HEK293 (cell line): ENCODE data around the gene TRNAU1AP.

Source experiments
- REPIN1 ChIP-seq: fragments of 450-650 bp; formaldehyde crosslinking; IDR thresholded peaks from 2 replicates; pipeline ENCODE4 v1.5.1; 2017; ENCODE audit warnings: missing biosample characterization, missing genetic modification characterization, low read depth
- ZNF121 ChIP-seq: fragments of 450-650 bp; formaldehyde crosslinking; IDR thresholded peaks from 2 replicates; pipeline ENCODE4 v1.5.1; 2016; ENCODE audit warnings: missing biosample characterization, missing genetic modification characterization
- ZNF341 ChIP-seq: fragments of 450-650 bp; formaldehyde crosslinking; IDR thresholded peaks from 2 replicates; pipeline ENCODE4; 2016; ENCODE audit warnings: low read depth, missing biosample characterization, missing genetic modification characterization
- ZNF416 ChIP-seq: fragments of 450-650 bp; formaldehyde crosslinking; IDR thresholded peaks from 2 replicates; pipeline ENCODE4 v1.5.1; 2016; ENCODE audit warnings: missing biosample characterization, missing genetic modification characterization
- ZNF776 ChIP-seq: fragments of 450-650 bp; formaldehyde crosslinking; IDR thresholded peaks from 2 replicates; pipeline ENCODE4 v1.5.0; 2017; ENCODE audit warnings: missing biosample characterization, missing genetic modification characterization, borderline replicate concordance
- ZSCAN23 ChIP-seq: fragments of 450-650 bp; formaldehyde crosslinking; IDR thresholded peaks from 2 replicates; pipeline ENCODE4 v1.5.1; 2016; ENCODE audit warnings: missing biosample characterization, missing genetic modification characterization
- TF ChIP-seq, protein P1 (sequence below): fragments of 450-650 bp; formaldehyde crosslinking; IDR thresholded peaks from 2 replicates; pipeline ENCODE4 v1.5.1; 2016; ENCODE audit warnings: missing biosample characterization, missing genetic modification characterization
- TF ChIP-seq, protein P2 (sequence below): fragments of 450-650 bp; formaldehyde crosslinking; IDR thresholded peaks from 2 replicates; pipeline ENCODE4 v1.5.1; 2016; ENCODE audit warnings: missing biosample characterization, missing genetic modification characterization

DNA sequence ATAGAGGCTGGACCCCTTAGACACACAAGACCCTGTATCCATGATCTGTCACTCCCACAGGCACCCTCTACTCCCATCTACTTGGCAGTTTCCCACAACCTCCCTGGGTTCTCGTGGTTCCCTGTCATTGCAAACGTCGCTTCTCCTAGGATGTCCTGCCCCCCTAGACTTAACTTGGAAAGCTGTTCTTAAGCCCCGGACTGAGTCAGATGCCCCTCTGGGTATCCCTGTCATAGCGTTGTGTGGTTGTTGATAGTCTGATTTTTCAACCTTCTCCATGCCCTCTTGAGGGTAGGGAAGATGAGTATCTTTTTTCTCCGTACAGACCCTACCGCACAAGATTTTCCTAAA is 35.3 kb upstream of the TRNAU1AP start:
- TF ChIP-seq ZSCAN23 (tag by site-specific recombination) (no peak), ZNF416 (tag by site-specific recombination) (no peak), ZNF341 (tag by site-specific recombination) (peak; percentile 74), ZNF121 (tag by site-specific recombination) (no peak), ZNF776 (tag by site-specific recombination) (no peak), REPIN1 (tag by site-specific recombination) (no peak)
- TF ChIP-seq, protein P1, sequence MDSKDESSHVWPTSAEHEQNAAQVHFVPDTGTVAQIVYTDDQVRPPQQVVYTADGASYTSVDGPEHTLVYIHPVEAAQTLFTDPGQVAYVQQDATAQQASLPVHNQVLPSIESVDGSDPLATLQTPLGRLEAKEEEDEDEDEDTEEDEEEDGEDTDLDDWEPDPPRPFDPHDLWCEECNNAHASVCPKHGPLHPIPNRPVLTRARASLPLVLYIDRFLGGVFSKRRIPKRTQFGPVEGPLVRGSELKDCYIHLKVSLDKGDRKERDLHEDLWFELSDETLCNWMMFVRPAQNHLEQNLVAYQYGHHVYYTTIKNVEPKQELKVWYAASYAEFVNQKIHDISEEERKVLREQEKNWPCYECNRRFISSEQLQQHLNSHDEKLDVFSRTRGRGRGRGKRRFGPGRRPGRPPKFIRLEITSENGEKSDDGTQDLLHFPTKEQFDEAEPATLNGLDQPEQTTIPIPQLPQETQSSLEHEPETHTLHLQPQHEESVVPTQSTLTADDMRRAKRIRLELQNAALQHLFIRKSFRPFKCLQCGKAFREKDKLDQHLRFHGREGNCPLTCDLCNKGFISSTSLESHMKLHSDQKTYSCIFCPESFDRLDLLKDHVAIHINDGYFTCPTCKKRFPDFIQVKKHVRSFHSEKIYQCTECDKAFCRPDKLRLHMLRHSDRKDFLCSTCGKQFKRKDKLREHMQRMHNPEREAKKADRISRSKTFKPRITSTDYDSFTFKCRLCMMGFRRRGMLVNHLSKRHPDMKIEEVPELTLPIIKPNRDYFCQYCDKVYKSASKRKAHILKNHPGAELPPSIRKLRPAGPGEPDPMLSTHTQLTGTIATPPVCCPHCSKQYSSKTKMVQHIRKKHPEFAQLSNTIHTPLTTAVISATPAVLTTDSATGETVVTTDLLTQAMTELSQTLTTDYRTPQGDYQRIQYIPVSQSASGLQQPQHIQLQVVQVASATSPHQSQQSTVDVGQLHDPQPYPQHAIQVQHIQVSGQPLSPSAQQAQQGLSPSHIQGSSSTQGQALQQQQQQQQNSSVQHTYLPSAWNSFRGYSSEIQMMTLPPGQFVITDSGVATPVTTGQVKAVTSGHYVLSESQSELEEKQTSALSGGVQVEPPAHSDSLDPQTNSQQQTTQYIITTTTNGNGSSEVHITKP: no peak
- TF ChIP-seq, protein P2, sequence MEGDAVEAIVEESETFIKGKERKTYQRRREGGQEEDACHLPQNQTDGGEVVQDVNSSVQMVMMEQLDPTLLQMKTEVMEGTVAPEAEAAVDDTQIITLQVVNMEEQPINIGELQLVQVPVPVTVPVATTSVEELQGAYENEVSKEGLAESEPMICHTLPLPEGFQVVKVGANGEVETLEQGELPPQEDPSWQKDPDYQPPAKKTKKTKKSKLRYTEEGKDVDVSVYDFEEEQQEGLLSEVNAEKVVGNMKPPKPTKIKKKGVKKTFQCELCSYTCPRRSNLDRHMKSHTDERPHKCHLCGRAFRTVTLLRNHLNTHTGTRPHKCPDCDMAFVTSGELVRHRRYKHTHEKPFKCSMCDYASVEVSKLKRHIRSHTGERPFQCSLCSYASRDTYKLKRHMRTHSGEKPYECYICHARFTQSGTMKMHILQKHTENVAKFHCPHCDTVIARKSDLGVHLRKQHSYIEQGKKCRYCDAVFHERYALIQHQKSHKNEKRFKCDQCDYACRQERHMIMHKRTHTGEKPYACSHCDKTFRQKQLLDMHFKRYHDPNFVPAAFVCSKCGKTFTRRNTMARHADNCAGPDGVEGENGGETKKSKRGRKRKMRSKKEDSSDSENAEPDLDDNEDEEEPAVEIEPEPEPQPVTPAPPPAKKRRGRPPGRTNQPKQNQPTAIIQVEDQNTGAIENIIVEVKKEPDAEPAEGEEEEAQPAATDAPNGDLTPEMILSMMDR (tag by site-specific recombination): no peak
